HG03575 (cell line): Measurements from ENCODE around the gene TEAD4.

Source experiments
- ATAC-seq: cut with Tn5 transposase; IDR thresholded peaks from one replicate; pipeline ENCODE4 v1.9.1; 2021; ENCODE audit not compliant: unreplicated experiment, insufficient number of reproducible peaks, low FRiP score; ENCODE audit errors: extremely low read depth

TEAD4 gene

GRCh38 chr12:3087758-3088650 is 128.8 kb downstream of the TEAD4 start:
- ATAC-seq: no peak

- ATAC-seq: no peak
These were observed 130.4 kb downstream of the TEAD4 start for GRCh38 chr12:3089588-3089987.
